GM13977 (cell line): Measurements from ENCODE around the gene KCNQ5.

ENCODE experiments used
- DNase-seq: peaks from one replicate; pipeline ENCODE4 v3.0.0; 2012; ENCODE audit warnings: low spot score
- in situ Hi-C: fragments of 300-500 bp; cut with MboI; formaldehyde crosslinking; loops from one replicate; pipeline ENCODE4 v1.12.0; 2022; ENCODE audit warnings: low sequenced_read_pairs, low pct_unique_long_range_greater_than_20kb, mixed read lengths, inconsistent platforms; ENCODE audit not compliant: unreplicated experiment
- TF ChIP-seq, protein P1 (sequence below): IDR thresholded peaks from 2 replicates; pipeline ENCODE4 v1.5.1; 2012; ENCODE audit warnings: mild to moderate bottlenecking, control low read depth; ENCODE audit not compliant: insufficient read depth; ENCODE audit errors: extremely low read depth, missing control alignments

KCNQ5 gene

DNA sequence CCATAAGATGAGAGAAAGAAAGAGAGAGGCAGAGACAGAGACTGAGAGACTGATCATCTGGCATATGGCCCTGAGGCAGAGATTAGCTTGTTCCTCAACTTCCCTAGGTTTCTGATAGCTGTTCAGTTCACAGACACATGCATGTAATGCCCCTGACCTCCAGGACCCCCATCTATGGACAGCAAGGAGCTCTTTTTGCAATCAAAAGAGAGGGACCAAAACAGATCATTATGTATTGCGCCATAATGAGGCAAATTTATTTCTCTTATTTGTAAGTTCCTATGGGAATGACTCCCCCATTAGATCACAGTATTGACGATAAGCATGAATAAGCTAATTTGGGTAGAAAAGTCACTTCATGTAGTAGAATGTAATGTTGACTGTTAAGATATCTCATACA, 25.6 kb downstream of the KCNQ5 start:
- DNase-seq: no peak
- TF ChIP-seq, protein P1, sequence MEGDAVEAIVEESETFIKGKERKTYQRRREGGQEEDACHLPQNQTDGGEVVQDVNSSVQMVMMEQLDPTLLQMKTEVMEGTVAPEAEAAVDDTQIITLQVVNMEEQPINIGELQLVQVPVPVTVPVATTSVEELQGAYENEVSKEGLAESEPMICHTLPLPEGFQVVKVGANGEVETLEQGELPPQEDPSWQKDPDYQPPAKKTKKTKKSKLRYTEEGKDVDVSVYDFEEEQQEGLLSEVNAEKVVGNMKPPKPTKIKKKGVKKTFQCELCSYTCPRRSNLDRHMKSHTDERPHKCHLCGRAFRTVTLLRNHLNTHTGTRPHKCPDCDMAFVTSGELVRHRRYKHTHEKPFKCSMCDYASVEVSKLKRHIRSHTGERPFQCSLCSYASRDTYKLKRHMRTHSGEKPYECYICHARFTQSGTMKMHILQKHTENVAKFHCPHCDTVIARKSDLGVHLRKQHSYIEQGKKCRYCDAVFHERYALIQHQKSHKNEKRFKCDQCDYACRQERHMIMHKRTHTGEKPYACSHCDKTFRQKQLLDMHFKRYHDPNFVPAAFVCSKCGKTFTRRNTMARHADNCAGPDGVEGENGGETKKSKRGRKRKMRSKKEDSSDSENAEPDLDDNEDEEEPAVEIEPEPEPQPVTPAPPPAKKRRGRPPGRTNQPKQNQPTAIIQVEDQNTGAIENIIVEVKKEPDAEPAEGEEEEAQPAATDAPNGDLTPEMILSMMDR: no peak
- in situ Hi-C loops: no loop called here

DNA sequence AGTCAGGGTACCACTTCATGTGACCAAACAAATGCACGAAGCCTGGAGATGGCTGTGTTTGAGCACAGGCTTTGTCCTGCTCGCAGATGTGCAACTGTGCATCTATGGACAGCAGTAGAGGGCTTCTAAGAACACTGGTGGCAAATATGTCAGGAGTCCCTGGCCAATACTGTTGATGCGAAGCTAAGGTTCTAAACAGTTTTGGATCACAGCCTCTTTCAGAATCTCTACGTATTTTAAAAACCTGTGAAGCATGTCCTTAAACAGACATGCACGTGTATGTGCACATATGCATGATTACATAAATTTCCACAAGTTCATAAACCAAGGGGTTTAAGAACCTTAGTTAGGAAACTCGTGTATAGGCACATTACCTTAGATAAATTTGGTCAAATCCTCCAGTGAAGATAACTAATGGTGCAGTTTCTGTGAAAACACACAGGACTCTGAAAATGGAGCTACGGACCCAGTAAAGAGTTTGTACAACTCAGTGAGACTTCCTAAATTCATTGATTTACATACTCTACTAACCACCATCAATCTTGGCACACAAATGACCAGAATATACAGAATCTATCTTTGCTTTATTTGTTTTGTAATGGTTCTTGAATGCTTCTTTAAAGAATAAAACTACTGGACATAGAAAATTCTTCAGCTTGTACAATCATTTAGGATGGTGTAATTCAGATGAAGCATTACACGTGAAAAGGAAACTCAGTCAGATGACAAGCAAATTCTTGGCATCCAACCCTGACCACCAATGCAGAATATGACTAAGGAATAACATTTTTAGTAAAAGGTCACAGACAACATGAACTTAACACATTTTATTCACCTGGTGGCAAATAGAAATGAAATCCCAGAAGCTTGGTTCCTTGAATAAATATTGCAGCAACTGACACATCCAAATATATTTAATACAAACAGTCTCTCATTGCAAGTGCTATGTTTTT, 27.4 kb downstream of the KCNQ5 start:
- DNase-seq: no peak
- TF ChIP-seq, protein P1: no peak
- in situ Hi-C loops: no loop called here

DNA sequence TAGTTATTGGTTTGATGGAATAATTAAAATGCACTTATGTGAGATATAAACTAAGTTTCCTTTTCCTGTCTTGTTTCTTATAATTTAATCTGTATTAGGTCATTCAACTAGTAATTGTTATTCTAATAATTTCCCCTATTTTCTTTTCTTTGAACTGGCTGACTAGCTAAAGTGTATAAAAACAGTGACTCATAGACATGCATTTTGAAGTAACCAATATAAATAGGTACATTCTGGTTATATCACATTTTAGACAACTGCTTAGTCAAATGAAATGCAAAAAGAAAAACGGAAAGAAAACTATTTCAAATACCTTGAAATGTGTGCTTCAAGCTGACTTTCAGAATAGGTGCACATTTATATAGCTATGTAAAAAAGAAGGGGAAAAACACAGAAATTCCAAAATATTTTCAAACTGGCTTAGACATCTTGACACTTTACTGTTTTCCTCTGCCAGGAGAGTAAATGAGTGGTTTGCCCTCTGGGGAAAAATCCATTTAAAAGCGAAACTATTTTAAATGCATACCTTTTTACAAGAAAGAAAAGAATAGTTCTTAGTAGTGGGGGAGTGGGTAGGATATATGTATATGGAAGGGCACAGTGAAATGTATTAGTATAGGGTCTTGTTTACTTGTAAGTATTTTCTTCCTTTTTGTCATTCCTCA, 28.3 kb downstream of the KCNQ5 start:
- TF ChIP-seq, protein P1: no peak
- DNase-seq: no peak
- in situ Hi-C loops: no loop called here

DNA sequence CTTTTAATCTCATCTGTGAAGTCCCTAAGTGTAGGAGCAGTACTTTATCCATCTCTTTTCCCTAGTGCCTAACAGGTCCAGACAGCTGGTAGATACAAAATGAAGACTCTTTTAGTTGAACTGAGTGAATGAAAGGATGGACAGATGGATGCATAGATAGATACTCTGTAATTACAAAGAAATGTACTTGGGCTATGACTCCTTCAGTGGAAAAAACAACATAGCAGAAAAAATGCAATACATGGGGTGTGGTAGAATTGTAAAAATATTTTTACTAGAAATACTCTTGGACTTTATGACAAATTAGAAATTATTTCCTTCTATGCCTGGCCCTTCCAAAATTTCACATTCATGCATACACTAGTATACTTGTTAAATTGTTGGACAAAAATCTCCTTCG, 29.3 kb downstream of the KCNQ5 start:
- TF ChIP-seq, protein P1: no peak
- no peak for DNase-seq
- in situ Hi-C loops: no loop called here

DNA sequence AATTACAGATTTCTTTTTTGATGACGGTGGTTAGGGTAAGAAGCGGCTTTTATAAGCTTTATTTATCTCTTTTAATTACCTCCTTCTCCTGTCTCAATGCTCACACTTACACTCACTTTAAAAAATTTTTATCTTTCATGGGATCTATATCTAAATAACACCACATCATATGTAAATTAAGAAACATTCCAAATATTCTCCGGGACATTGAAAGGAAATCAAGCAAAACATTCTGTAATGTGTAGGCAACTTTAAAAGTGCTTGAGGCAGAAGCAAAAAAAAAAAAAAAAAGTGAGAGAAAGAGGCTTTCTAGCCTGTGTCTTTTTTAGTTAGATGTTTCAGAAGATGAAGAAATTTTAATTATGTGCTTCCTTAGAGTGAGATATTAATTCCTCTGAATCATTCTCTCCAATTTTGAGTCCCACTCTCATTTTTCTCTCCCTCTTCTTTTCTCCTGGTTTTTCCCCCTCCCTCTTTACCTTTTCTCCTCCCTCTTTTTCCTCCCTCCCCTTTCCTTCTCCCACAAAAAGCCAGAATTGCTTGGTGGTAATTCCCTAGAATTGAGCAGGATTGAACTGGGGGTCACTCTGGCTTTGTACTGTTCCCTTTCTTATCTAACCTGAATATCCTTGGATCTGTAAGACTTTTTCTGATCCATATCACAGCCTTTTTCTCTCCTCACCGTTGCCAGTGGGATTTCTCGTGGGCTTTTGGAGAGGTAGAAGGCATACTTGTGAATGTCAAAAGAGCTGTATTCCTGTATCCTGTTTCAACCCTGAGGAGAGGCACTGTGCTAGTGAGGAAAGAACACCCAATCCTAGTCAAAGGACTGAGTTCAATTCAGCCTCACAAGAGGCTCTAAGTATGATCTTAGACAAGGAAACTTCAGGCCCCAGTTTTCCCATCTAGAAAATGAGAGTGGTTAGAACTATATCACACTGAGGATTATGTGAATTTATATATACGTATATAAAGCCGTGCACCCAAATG, 30.4 kb downstream of the KCNQ5 start:
- in situ Hi-C loops: no loop called here
- TF ChIP-seq, protein P1: no peak
- DNase-seq: no peak

DNA sequence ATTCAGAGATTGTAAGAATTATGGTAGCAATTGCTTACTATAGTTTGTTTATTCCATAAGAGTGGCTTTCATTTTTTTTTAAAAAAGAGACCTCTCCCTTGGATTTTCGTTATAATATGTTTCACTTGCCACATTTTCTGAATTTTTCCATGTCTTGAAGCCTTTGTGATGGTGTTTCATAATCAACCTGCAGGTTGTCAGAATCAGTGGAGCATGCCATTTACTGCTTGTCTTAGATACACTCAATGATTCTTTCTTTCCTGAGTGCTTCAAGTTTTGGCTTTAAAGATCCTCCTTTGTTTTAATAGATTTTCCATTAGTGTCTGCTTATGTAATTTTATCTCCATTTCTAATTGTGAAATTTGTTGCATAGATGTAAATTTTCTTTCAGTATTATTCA, 31.2 kb downstream of the KCNQ5 start:
- in situ Hi-C loops: no loop called here
- DNase-seq: no peak
- TF ChIP-seq, protein P1: no peak
